WERI-Rb-1 (cell line): ENCODE measurements around the gene PTCD2.

Experiments used
- DNase-seq: peaks from one replicate; pipeline ENCODE4 v3.0.0-alpha.2; 2020
- H3K27ac ChIP-seq: fragments of 250-450 bp; sonication (Bioruptor Pico); 2 replicates; pipeline ENCODE4 v1.5.1; 2020; ENCODE audit warnings: mild to moderate bottlenecking, moderate library complexity
- H3K27me3 ChIP-seq: fragments of 250-450 bp; sonication (Bioruptor Pico); 2 replicates; pipeline ENCODE4 v1.5.1; 2021; ENCODE audit warnings: mild to moderate bottlenecking, low read depth, moderate library complexity; ENCODE audit not compliant: insufficient read depth, severe bottlenecking
- H3K36me3 ChIP-seq: fragments of 250-450 bp; sonication (Bioruptor Pico); 2 replicates; pipeline ENCODE4 v1.5.1; 2020; ENCODE audit warnings: mild to moderate bottlenecking, moderate library complexity
- H3K4me3 ChIP-seq: 2 replicates; pipeline ENCODE4 v1.5.1; 2011; ENCODE audit warnings: low read depth, mild to moderate bottlenecking, control low read depth, low read length
- H3K9me3 ChIP-seq: fragments of 250-450 bp; sonication (Bioruptor Pico); 2 replicates; pipeline ENCODE4 v1.5.1; 2021; ENCODE audit warnings: mild to moderate bottlenecking, moderate library complexity; ENCODE audit not compliant: severe bottlenecking
- CTCF ChIP-seq: IDR thresholded peaks from 2 replicates; pipeline ENCODE4 v1.5.1; 2011; ENCODE audit warnings: low read depth, mild to moderate bottlenecking, control low read depth, inconsistent platforms, low read length

PTCD2 gene

GRCh38 chr5:72319976-72320752 is at the start of gene PTCD2, which contains the start of gene MRPS27:
TSS of gene PTCD2 (plus strand) at chr5:72320373. CDS start at chr5:72320383, 10 bp downstream.
TSS of gene MRPS27 (minus strand) at chr5:72320240. CDS start at chr5:72320221, 19 bp downstream.
- Histone ChIP-seq H3K36me3 (peaks cover 18% of the 10 kb centered on the region), H3K27ac (peak within 1 kb of the TSS; percentile 90), H3K27me3 (no peaks in the 10 kb centered on the region), H3K9me3 (no peaks in the 10 kb centered on the region), H3K4me3 (peak within 1 kb of the TSS; percentile 65)
- peak; percentile 52 for TF ChIP-seq CTCF
- DNase-seq: peak; percentile 98

- Histone ChIP-seq H3K9me3 (no peaks in the 10 kb centered on the region), H3K27me3 (no peaks in the 10 kb centered on the region), H3K27ac (no peak overlapping the region), H3K4me3 (no peak overlapping the region), H3K36me3 (no peaks in the 10 kb centered on the region; the same call in none of the 2 replicates)
- DNase-seq: no peak
- no peak for TF ChIP-seq CTCF
These were observed 48.5 kb upstream of the PTCD2 start for GRCh38 chr5:72271702-72272101.

GRCh38 chr5:72272398-72272797 is 47.8 kb upstream of the PTCD2 start:
- Histone ChIP-seq H3K27ac (no peak overlapping the region), H3K4me3 (no peak overlapping the region), H3K36me3 (peaks cover 4% of the 10 kb centered on the region), H3K9me3 (no peaks in the 10 kb centered on the region), H3K27me3 (no peaks in the 10 kb centered on the region)
- DNase-seq: no peak
- TF ChIP-seq CTCF: no peak

- H3K36me3 ChIP-seq: peaks cover 4% of the 10 kb centered on the region
- H3K9me3 ChIP-seq: no peaks in the 10 kb centered on the region
- no peak overlapping the region for H3K4me3 ChIP-seq
- no peaks in the 10 kb centered on the region for H3K27me3 ChIP-seq
- DNase-seq: no peak
- no peak overlapping the region for H3K27ac ChIP-seq
- TF ChIP-seq CTCF: no peak
These were observed 46.6 kb upstream of the PTCD2 start for GRCh38 chr5:72273547-72273946.

GRCh38 chr5:72276219-72276752 is 43.9 kb upstream of the PTCD2 start:
- H3K9me3 ChIP-seq: no peaks in the 10 kb centered on the region
- no peaks in the 10 kb centered on the region for H3K27me3 ChIP-seq
- H3K4me3 ChIP-seq: no peak overlapping the region
- H3K36me3 ChIP-seq: peaks cover 4% of the 10 kb centered on the region
- H3K27ac ChIP-seq: no peak overlapping the region
- TF ChIP-seq CTCF: no peak
- no peak for DNase-seq
